KOPT-K1 (cell line): ENCODE measurements around the gene SDR39U1.
"Not testable (repeated sequence)": the region's sequence is repeated elsewhere in the genome, so short reads cannot be mapped to it uniquely, and the experiment has no call there.

Source experiments
- H3K27ac ChIP-seq: fragments of 200-600 bp; sonication (generic); 2 replicates; pipeline ENCODE4 v1.5.1; 2016; ENCODE audit warnings: antibody characterized with exemption, mild to moderate bottlenecking, low read depth, low read length; ENCODE audit not compliant: poor library complexity, severe bottlenecking
- H3K36me3 ChIP-seq: fragments of 200-600 bp; sonication (generic); 2 replicates; pipeline ENCODE4 v1.5.1; 2017; ENCODE audit warnings: antibody characterized with exemption, mild to moderate bottlenecking, low read length, moderate library complexity; ENCODE audit not compliant: insufficient read depth
- H3K9me3 ChIP-seq: fragments of 200-600 bp; sonication (generic); 2 replicates; pipeline ENCODE4 v1.5.1; 2017; ENCODE audit warnings: antibody characterized with exemption, low read length, mild to moderate bottlenecking; ENCODE audit not compliant: insufficient read depth, poor library complexity, severe bottlenecking

Gene SDR39U1

DNA sequence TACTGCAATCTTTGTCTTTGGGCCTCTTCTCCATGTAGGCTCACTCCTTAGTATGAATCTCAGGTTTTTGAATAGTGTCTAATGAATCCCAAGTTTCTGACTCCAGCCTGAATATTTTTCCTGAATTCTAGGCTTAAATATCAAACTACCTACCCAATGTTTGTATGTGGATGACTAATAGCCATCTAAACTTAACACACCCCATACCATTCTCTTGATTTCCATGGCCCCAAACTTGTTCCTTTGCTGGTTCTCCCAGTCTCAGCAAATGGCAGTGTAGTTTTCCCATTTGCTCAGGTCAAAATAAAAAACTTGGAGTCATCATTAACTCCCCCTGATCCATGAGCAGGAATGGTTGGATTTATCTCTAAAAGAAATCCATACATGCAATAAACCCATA, 18.8 kb upstream of the SDR39U1 start:
- no peaks in the 10 kb centered on the region for H3K36me3 ChIP-seq
- H3K27ac ChIP-seq = no peak overlapping the region

DNA sequence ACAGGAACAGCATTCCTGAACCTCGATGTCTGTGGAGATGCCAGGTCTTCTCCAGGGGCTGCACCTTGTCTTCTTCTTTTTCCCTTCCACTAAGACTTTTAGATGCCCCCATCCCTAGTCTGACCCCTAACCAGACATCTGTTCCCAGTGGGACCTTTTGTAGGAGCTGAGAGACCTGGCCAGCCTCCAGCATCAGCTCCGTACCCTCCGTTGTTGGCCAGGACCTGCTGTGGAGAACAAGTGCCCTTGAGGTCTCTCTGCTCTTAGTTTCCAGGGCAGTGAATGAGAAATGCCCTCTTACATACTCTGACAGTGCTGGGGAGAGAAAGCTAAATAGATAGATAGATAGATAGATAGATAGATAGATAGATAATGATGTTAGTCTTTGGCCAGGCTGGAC, 16.8 kb upstream of the SDR39U1 start:
- H3K27ac ChIP-seq = no peak overlapping the region
- no peaks in the 10 kb centered on the region; the same call in 1 of the 2 replicates for H3K36me3 ChIP-seq
- H3K9me3 ChIP-seq = peaks cover 10% of the 10 kb centered on the region

More for the DNA sequence above, 18.8 kb upstream of the SDR39U1 start:
- no peaks in the 10 kb centered on the region for H3K9me3 ChIP-seq

DNA sequence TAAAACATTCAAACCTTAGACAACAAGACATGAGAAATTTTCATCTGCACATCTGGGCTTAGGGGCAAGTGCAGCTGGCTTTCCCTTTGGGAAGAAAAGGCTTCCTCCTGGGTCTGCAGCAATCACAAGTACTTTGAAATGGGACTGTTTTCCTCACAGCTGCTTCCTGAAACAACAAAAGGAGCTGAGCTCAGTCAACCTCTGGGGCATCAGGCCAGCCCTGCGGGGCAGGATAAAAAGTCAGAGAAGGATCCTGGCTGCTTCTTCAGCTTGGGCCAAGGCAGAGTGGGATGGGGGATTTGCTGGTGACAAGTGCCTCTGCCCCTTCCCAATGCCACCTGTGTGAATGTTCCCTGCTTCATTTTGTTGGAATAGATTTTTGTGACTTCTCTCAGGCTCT, 16.2 kb upstream of the SDR39U1 start:
- Histone ChIP-seq H3K36me3 (no peaks in the 10 kb centered on the region; the same call in 1 of the 2 replicates), H3K27ac (no peak overlapping the region), H3K9me3 (peaks cover 16% of the 10 kb centered on the region)

DNA sequence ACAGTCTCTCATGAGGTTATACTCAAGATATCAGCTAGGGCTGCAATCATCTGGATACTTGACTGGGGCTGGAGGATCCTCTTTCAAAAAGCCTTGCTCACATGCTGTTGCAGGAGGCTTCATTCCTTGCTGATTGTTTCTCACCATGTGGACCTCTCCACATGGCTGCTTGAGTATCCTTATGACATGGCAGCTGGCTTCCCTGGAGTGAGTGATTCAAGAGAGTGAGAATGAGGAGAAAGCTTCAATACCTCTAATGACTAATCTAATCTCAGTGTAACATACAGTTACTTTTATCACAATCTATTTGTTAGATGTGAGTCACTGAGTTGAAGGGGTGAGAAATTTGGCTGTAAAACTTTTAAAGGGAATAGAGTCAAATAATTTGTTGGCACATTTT, 14.4 kb upstream of the SDR39U1 start:
- H3K36me3 ChIP-seq = no peaks in the 10 kb centered on the region; the same call in 1 of the 2 replicates
- no peak overlapping the region for H3K27ac ChIP-seq
- H3K9me3 ChIP-seq = peaks cover 17% of the 10 kb centered on the region

DNA sequence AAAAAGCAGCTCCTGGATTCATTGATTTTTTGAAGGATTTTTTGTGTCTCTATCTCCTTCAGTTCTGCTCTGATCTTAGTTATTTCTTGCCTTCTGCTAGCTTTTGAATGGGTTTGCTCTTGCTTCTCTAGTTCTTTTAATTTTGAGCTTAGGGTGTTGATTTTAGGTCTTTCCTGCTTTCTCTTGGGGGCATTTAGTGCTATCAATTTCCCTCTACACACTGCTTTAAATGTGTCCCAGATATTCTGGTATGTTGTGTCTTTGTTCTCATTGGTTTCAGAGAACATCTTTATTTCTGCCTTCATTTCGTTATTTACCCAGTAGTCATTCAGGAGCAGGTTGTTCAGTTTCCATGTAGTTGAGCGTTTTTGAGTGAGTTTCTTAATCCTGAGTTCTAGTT, 8.3 kb upstream of the SDR39U1 start:
- not testable (repeated sequence) for H3K27ac ChIP-seq, H3K36me3 ChIP-seq
- peaks cover 17% of the 10 kb centered on the region for H3K9me3 ChIP-seq

DNA sequence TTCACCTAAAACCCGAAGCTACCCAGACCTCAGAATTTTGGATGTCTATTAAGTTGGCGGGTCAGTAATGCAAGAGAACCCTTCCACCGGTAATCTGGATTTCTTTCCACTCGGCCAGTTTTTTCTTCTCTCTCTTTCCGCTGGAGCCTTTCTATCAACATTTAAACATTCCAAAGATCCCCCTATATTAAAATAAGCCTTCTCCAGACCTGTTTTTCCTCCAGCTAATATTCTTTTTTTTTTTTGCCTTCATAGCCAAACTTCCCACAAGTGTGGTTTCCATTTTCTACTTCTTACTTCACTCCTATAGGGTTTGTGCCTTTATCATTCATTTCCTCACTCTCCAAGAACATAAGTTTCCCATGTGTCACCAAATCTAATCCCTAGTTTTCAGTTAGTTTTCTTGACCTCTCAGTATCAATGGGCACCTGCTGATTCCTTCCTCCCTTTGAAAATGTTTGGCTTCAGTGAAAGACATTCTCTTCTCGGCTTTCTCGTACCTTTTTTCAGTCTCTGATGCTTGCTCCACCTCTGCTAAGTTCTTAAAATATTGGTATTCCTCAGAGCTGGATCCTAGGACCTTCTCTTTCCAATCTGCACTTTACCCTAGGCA, 583 bp upstream of the SDR39U1 start:
- H3K9me3 ChIP-seq = no peaks in the 10 kb centered on the region
- peaks cover 32% of the 10 kb centered on the region for H3K36me3 ChIP-seq
- H3K27ac ChIP-seq = peak overlapping the region; percentile 88

DNA sequence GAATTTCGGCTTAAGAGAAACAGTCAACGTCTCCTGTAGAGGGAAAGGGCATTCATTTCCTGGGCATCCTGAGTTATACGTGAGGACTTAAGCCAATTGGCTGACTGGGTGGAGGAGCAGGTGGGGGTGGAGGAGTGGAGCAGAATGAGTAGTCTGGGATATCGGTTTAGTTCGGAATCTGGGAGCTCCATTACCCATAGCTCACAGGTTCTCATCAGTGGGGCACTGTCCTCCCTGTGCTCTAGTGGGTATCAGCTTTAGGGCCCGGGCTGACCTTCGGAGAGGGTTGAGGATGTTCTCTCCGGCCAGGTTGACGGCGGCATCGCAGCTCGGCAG, 704 bp downstream of the SDR39U1 start:
- H3K9me3 ChIP-seq = no peaks in the 10 kb centered on the region
- H3K27ac ChIP-seq = peak overlapping the region; percentile 88
- H3K36me3 ChIP-seq = peaks cover 44% of the 10 kb centered on the region

DNA sequence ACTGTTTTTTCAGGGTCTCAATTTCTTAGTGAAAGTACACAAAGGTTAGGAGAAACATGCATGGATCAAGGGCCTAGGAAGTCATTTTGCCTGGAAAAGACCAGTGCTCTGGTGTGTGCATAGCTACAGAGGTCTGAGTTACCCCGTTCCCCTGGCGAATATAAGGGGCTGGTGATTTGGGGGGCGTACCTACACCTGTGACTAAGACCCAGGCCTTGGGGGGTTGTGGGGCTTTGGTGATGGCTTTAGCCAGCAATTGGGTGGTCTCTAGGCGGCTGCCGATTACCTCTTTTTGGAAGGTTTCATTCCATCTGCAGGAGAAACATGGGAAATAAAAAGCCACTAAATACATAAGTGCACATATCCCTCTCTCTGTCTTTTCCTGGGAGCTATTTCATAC, 1.1 kb downstream of the SDR39U1 start:
- peak overlapping the region; percentile 88 for H3K27ac ChIP-seq
- peaks cover 46% of the 10 kb centered on the region for H3K36me3 ChIP-seq

DNA sequence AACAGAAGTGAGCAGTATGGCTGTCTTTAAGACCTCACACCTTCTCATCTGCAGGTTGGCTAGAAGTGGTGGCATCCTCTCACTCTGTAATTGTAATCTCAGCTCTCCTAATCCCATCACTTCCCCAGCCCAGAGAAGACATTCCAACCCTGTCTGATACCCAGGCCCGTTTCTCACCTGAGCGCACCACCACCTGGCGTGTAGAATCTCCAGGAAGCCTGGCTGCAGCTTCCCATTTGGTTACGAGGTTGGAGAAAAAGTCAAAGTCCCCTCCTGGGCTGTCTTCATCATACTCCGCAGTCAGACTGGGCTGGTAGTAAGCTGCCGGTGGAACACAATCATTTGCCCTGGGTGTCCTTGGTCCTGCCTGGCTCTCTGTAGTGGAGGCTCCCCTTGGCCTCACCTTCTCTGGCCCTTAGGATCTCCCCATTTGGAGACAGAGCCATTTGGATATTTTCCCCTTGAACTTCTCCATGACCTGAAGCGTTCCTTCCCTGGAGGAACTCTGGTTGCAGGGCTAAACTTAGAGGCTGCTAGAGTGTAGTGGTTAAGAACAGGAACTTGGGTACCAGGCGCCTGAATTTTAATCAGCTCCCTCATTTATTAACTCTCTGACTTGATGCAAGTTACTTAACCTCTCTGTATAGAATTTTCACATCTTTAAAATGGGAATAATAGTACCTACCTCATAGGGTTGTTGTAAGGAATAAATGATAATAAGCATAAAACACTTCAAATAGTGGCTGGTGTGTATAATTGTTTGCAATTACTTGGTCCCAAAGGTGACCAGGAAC, 1.8 kb downstream of the SDR39U1 start:
- H3K9me3 ChIP-seq = no peaks in the 10 kb centered on the region
- peak overlapping the region; percentile 88 for H3K27ac ChIP-seq
- H3K36me3 ChIP-seq = peaks cover 53% of the 10 kb centered on the region

More for the DNA sequence above, 1.1 kb downstream of the SDR39U1 start:
- H3K9me3 ChIP-seq = no peaks in the 10 kb centered on the region

DNA sequence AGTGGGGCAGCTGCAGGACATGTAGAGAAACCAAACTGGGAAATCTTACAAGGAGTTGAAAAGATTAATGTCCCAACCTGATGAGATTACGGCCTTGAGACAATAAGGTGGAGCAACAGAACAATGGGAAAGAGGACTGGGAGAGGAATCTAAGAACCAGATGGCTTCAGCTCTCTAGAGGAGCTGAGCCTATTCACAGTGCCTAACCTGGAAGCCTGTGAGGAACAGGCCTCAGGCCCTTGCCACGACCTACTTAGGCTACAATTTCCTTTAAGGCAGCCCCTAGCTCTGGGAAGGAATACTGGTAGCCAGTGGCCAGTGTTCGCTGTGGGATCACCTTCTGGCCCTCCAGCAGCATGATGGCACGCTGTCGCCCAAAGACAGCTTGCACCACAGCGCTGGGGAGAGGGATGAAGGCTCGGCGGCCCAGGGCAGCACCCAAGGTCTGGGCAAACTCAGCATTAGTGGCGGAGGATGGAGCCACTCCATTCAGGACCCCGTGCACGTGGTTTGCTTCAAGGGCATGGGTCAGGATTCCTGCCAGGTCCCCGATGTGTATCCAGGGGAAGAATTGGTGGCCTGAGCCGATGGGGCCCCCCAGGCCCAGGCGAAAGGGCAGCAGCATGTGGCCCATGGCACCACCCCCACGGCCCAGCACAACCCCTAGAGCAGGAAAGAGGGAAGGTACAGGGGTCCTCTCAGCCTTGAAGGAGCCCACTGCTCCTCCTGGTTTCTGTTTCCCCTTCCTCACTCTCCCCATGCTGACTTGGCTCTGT, 2.6 kb downstream of the SDR39U1 start:
- Histone ChIP-seq H3K36me3 (peaks cover 53% of the 10 kb centered on the region), H3K27ac (no peak overlapping the region), H3K9me3 (no peaks in the 10 kb centered on the region)

DNA sequence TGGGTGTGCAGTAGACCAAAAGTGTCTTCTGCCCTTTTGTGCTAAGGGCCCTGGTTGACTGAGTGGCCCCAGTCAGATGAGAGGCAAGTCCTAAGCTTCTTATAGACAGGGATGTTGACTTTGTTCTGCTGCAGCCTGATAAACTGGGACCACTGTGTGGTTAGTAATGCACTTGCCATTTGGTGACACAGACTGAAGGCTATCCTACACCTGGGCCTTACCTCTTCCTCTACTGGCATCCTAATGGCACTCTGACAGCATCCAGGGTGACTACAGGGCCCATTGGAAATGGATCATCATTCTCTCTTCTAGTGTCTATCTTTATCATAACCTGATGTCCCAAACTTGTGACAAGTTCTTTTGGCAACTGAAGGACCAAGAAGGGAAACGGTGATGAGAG, 3.3 kb downstream of the SDR39U1 start:
- H3K9me3 ChIP-seq = no peaks in the 10 kb centered on the region
- no peak overlapping the region for H3K27ac ChIP-seq
- H3K36me3 ChIP-seq = peaks cover 54% of the 10 kb centered on the region

DNA sequence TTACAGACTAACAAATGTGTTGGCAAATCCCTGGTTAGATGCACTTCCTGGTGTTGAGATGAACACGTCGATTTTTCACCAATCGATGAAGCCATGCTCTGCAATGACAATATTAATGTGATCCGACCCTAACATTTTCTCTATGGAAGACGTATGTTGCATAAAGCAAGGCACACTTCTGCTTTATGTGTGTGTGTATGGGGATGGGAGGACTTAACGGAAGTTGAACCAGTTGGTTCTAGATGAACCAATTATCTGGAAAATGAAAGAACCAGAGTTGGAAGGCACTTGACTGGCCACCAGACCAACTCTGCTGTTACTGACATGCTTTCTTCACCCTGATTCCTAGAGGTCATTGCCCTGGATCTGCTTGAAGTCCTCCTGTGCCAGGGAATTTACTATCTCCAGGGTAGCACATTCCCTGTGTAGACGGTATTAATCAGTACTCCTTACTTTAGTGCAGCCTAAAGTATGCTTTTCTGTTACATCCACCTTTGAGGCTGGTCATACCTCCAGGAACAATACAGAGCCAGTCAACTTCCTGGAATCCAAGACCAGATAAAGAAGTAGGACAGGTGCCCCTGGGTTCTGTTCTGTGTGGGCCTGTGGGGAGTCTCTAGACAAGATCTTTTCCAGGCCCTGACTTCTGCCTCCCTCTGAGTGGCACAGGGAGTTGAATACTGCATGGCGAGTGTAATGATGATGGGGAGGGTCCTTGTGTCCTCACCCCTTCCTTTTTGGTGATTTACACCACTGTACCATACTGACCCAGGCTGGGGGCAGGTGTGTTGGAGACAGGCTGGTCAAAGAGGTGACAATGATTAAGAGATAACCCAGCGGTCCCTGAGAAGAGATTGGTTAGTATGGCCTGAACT, 4.1 kb downstream of the SDR39U1 start:
- no peak overlapping the region for H3K27ac ChIP-seq
- no peaks in the 10 kb centered on the region for H3K9me3 ChIP-seq
- peaks cover 61% of the 10 kb centered on the region for H3K36me3 ChIP-seq

DNA sequence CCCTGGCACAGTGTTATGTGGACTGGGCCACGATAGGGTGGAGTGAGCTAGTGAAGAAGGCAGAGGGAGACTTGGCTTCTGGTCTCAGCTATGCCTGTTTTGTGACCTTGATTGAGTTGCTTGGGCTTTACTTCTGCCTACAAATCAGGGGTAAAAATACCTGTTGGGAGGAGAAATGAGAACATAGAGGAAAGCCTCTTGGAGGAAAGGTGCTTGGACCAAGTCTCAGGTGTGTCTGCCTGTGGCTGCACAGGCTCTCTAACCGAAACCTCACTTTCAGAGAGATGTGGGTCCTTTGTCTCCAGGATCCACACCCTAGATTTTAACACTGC, 4.9 kb downstream of the SDR39U1 start:
- Histone ChIP-seq H3K9me3 (no peaks in the 10 kb centered on the region), H3K27ac (peak overlapping the region; percentile 68), H3K36me3 (peaks cover 69% of the 10 kb centered on the region)

DNA sequence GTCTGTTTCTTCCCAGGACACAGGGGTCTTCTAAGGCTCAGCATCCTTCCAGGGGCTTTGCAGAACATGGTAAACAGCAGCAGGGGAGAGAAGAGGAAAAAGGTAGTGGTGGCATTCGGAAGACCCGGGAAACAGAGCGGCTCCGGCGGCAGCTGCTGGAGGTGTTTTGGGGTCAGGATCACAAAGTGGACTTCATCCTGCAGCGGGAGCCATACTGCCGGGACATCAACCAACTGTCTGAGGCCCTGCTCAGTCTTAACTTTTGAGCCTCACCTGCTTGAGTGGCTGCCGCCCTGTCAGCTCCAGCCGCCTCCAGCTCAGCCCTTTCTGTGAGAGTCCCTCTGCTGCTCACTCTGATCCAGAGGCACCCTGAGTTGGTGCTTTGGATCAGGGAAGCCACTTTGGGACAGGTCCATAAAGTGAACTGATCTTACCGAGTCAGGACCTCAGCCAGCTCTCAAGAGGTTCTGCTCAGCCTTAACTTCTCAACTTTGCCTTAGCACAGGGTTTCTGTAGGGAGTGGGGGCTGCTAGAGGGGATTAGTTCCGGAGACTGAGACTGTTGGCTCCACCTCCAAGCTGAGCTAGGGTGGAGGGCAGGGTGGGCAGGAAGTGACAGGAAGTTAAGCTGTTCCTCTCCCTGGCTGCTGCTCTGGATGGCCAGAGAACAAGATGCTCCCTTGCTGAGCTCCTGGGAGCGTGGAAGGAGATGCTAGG, 5.4 kb downstream of the SDR39U1 start:
- H3K27ac ChIP-seq = peak overlapping the region; percentile 68
- H3K36me3 ChIP-seq = peaks cover 74% of the 10 kb centered on the region
- no peaks in the 10 kb centered on the region for H3K9me3 ChIP-seq
